ENCODE measurements around the gene TSPAN5. TPM values are rescaled to one million over a fixed set of nuclear protein-coding genes. Genes with fewer than 3 reads are reported as not detected.
"Not testable (repeated sequence)": the region's sequence is repeated elsewhere in the genome, so short reads cannot be mapped to it uniquely, and the experiment has no call there.

TSPAN5 gene
- total RNA-seq, 2 donors from 2014 or later = 19.6 to 22.9 TPM

- Mint-ChIP-seq H3K4me1 (ENCODE audit: low read depth) (peaks cover 36% of the 10 kb centered on the region), H3K27me3 (ENCODE audit: low read depth) (no peaks in the 10 kb centered on the region), H3K27ac (no peak overlapping the region), H3K9me3 (no peaks in the 10 kb centered on the region), H3K36me3 (ENCODE audit: insufficient read depth in 2 of 2) (peaks cover 12 to 15% of the 10 kb centered on the region in 2 donors), H3K4me3 (peak overlapping the region; percentile 80)
- ATAC-seq (replicated peaks in 1 of 2) (peak; percentile 94 to 96), DNase-seq (peak; percentile 73 to 79)
Measured at GRCh38 chr4:98467627-98468072, 190.8 kb downstream of the TSPAN5 start.

GRCh38 chr4:98466868-98467599, 191.4 kb downstream of the TSPAN5 start:
- peak in 1 of 2 donors; percentile 15 for ATAC-seq (replicated peaks in 1 of 2)
- H3K27me3 Mint-ChIP-seq (ENCODE audit: low read depth) = no peaks in the 10 kb centered on the region
- peak overlapping the region in 1 of 2 donors; percentile 80 for H3K4me3 Mint-ChIP-seq
- no peak for DNase-seq
- peaks cover 0 to under 1% of the 10 kb centered on the region in 2 donors for H3K9me3 Mint-ChIP-seq
- H3K27ac Mint-ChIP-seq = no peak overlapping the region
- peaks cover 9 to 11% of the 10 kb centered on the region in 2 donors for H3K36me3 Mint-ChIP-seq (ENCODE audit: insufficient read depth in 2 of 2)
- peaks cover 35% of the 10 kb centered on the region for H3K4me1 Mint-ChIP-seq (ENCODE audit: low read depth)

GRCh38 chr4:98462487-98462886, 195.9 kb downstream of the TSPAN5 start:
- peaks cover 19% of the 10 kb centered on the region for H3K4me1 Mint-ChIP-seq (ENCODE audit: low read depth)
- H3K27me3 Mint-ChIP-seq (ENCODE audit: low read depth) = no peaks in the 10 kb centered on the region
- DNase-seq = no peak
- no peak for ATAC-seq (replicated peaks in 1 of 2)
- H3K4me3 Mint-ChIP-seq = no peak overlapping the region
- peaks cover 3 to 6% of the 10 kb centered on the region in 2 donors for H3K9me3 Mint-ChIP-seq
- no peak overlapping the region for H3K27ac Mint-ChIP-seq
- peaks cover 7% of the 10 kb centered on the region in 2 donors for H3K36me3 Mint-ChIP-seq (ENCODE audit: insufficient read depth in 2 of 2)

GRCh38 chr4:98461121-98461865, 197.1 kb downstream of the TSPAN5 start:
- H3K27ac Mint-ChIP-seq; ATAC-seq (replicated peaks in 1 of 2); DNase-seq; H3K27me3 Mint-ChIP-seq (ENCODE audit: low read depth); H3K4me3 Mint-ChIP-seq; H3K9me3 Mint-ChIP-seq: not testable (repeated sequence)
- Mint-ChIP-seq H3K36me3 (ENCODE audit: insufficient read depth in 2 of 2) (peaks cover 7 to 10% of the 10 kb centered on the region in 2 donors), H3K4me1 (ENCODE audit: low read depth) (peaks cover 12% of the 10 kb centered on the region)

GRCh38 chr4:98457422-98457821, 201.0 kb downstream of the TSPAN5 start:
- not testable (repeated sequence) for ATAC-seq (replicated peaks in 1 of 2); H3K27ac Mint-ChIP-seq; H3K9me3 Mint-ChIP-seq; H3K4me3 Mint-ChIP-seq; H3K4me1 Mint-ChIP-seq (ENCODE audit: low read depth); DNase-seq; H3K27me3 Mint-ChIP-seq (ENCODE audit: low read depth)
- peaks cover 13 to 15% of the 10 kb centered on the region in 2 donors for H3K36me3 Mint-ChIP-seq (ENCODE audit: insufficient read depth in 2 of 2)

- H3K27me3 Mint-ChIP-seq (ENCODE audit: low read depth) = no peaks in the 10 kb centered on the region
- H3K4me1 Mint-ChIP-seq (ENCODE audit: low read depth) = peaks cover 23% of the 10 kb centered on the region
- peaks cover 2 to 3% of the 10 kb centered on the region in 2 donors for H3K9me3 Mint-ChIP-seq
- no peak overlapping the region for H3K27ac Mint-ChIP-seq
- DNase-seq = no peak
- H3K4me3 Mint-ChIP-seq = no peak overlapping the region
- ATAC-seq (replicated peaks in 1 of 2) = no peak
- peaks cover 6 to 8% of the 10 kb centered on the region in 2 donors for H3K36me3 Mint-ChIP-seq (ENCODE audit: insufficient read depth in 2 of 2)
Measured at GRCh38 chr4:98452091-98452490, 206.3 kb downstream of the TSPAN5 start.

GRCh38 chr4:98448908-98449307, 209.5 kb downstream of the TSPAN5 start:
- peak overlapping the region; percentile 1 for H3K27ac Mint-ChIP-seq
- DNase-seq (no peak), ATAC-seq (replicated peaks in 1 of 2) (no peak)
- peaks cover 0 to 3% of the 10 kb centered on the region in 2 donors for H3K9me3 Mint-ChIP-seq
- H3K27me3 Mint-ChIP-seq (ENCODE audit: low read depth) = no peaks in the 10 kb centered on the region
- peaks cover 36% of the 10 kb centered on the region for H3K4me1 Mint-ChIP-seq (ENCODE audit: low read depth)
- H3K36me3 Mint-ChIP-seq (ENCODE audit: insufficient read depth in 2 of 2) = peaks cover 4 to 6% of the 10 kb centered on the region in 2 donors
- H3K4me3 Mint-ChIP-seq = no peak overlapping the region

- H3K4me3 Mint-ChIP-seq = peak overlapping the region; percentile 76 to 83
- ATAC-seq (replicated peaks in 1 of 2) (no peak), DNase-seq (no peak)
- peaks cover 36% of the 10 kb centered on the region for H3K4me1 Mint-ChIP-seq (ENCODE audit: low read depth)
- H3K27me3 Mint-ChIP-seq (ENCODE audit: low read depth) = no peaks in the 10 kb centered on the region
- peak overlapping the region; percentile 90 for H3K27ac Mint-ChIP-seq
- peaks cover 4 to 5% of the 10 kb centered on the region in 2 donors for H3K36me3 Mint-ChIP-seq (ENCODE audit: insufficient read depth in 2 of 2)
- H3K9me3 Mint-ChIP-seq = peaks cover 0 to 2% of the 10 kb centered on the region in 2 donors
Measured at GRCh38 chr4:98447648-98448047, 210.8 kb downstream of the TSPAN5 start.

GRCh38 chr4:98446499-98447375, 211.7 kb downstream of the TSPAN5 start:
- ATAC-seq (replicated peaks in 1 of 2) (peak; percentile 95 to 97), DNase-seq (peak; percentile 68 to 77)
- peaks cover 36% of the 10 kb centered on the region for H3K4me1 Mint-ChIP-seq (ENCODE audit: low read depth)
- no peaks in the 10 kb centered on the region for H3K27me3 Mint-ChIP-seq (ENCODE audit: low read depth)
- H3K27ac Mint-ChIP-seq = peak overlapping the region; percentile 90
- H3K9me3 Mint-ChIP-seq = no peaks in the 10 kb centered on the region
- H3K36me3 Mint-ChIP-seq (ENCODE audit: insufficient read depth in 2 of 2) = peaks cover 2 to 8% of the 10 kb centered on the region in 2 donors
- H3K4me3 Mint-ChIP-seq = peak overlapping the region; percentile 76 to 83

- no peak for ATAC-seq (replicated peaks in 1 of 2)
- DNase-seq = no peak
- Mint-ChIP-seq H3K27ac (no peak overlapping the region), H3K4me3 (no peak overlapping the region), H3K36me3 (ENCODE audit: insufficient read depth in 2 of 2) (peaks cover 5 to 8% of the 10 kb centered on the region in 2 donors), H3K4me1 (ENCODE audit: low read depth) (peaks cover 35% of the 10 kb centered on the region), H3K9me3 (no peaks in the 10 kb centered on the region), H3K27me3 (ENCODE audit: low read depth) (no peaks in the 10 kb centered on the region)
Measured at GRCh38 chr4:98444371-98444770, 214.0 kb downstream of the TSPAN5 start.

GRCh38 chr4:98434816-98435215, 223.6 kb downstream of the TSPAN5 start:
- no peak for ATAC-seq (replicated peaks in 1 of 2)
- Mint-ChIP-seq H3K27ac (no peak overlapping the region), H3K27me3 (ENCODE audit: low read depth) (no peaks in the 10 kb centered on the region), H3K4me3 (no peak overlapping the region), H3K9me3 (no peaks in the 10 kb centered on the region), H3K36me3 (ENCODE audit: insufficient read depth in 2 of 2) (peaks cover 0 to 1% of the 10 kb centered on the region in 2 donors), H3K4me1 (ENCODE audit: low read depth) (no peaks in the 10 kb centered on the region)
- DNase-seq = no peak

GRCh38 chr4:98433691-98434090, 224.7 kb downstream of the TSPAN5 start:
- Mint-ChIP-seq H3K27me3 (ENCODE audit: low read depth) (no peaks in the 10 kb centered on the region), H3K36me3 (ENCODE audit: insufficient read depth in 2 of 2) (peaks cover 0 to 1% of the 10 kb centered on the region in 2 donors), H3K9me3 (no peaks in the 10 kb centered on the region), H3K4me1 (ENCODE audit: low read depth) (no peaks in the 10 kb centered on the region), H3K4me3 (no peak overlapping the region), H3K27ac (no peak overlapping the region)
- DNase-seq (no peak), ATAC-seq (replicated peaks in 1 of 2) (no peak)

All from activated T-cell treated with anti-CD3 and anti-CD28 coated beads, Interleukin-2, amount 50 U/mL, for 72 hours (primary cell).